BJ (cell line): Measurements from ENCODE around the gene CALHM4. TPM values are rescaled to one million over a fixed set of nuclear protein-coding genes. Genes with fewer than 3 reads are reported as not detected.
"Not testable (repeated sequence)": the region's sequence is repeated elsewhere in the genome, so short reads cannot be mapped to it uniquely, and the experiment has no call there.

Experiments used
- CTCF ChIA-PET: fragments of 350-600 bp; formaldehyde crosslinking; extraction: SDS; loops from one replicate; lab custom pipeline; 2021; ENCODE audit warnings: antibody characterized with exemption, inconsistent platforms; lab: Yijun Ruan, JAX
- POLR2A ChIA-PET: fragments of 300-600 bp; sonication (Branson Sonifier 250); formaldehyde crosslinking; extraction: SDS; loops from one replicate; lab custom pipeline; 2021; ENCODE audit warnings: antibody characterized with exemption; lab: Charles Lee
- DNase-seq: peaks from one replicate; pipeline ENCODE4 v3.0.0-alpha.2; 2011; ENCODE audit warnings: low read depth
- H3K27me3 ChIP-seq: 2 replicates; pipeline ENCODE4 v1.6.0; 2011; ENCODE audit warnings: low read length; ENCODE audit not compliant: control insufficient read depth, insufficient read depth
- H3K36me3 ChIP-seq: 2 replicates; pipeline ENCODE4 v1.5.1; 2011; ENCODE audit warnings: low read length; ENCODE audit not compliant: control insufficient read depth, insufficient read depth
- H3K4me3 ChIP-seq: 2 replicates; pipeline ENCODE4 v1.5.1; 2011; ENCODE audit warnings: low read depth, mild to moderate bottlenecking, control low read depth, low read length
- CTCF ChIP-seq: IDR thresholded peaks from 2 replicates; pipeline ENCODE4 v1.5.1; 2011; ENCODE audit warnings: low read depth, mild to moderate bottlenecking, control low read depth, inconsistent platforms, low read length, moderate library complexity; ENCODE audit not compliant: insufficient read depth
- polyA plus RNA-seq: library from polyadenylated mRNA; depleted of rRNA; stranded (reverse); fragments of >200 nt; gene quantifications from 2 replicates; pipeline ENCODE4 v1.2.3, GENCODE V29; 2011; rRNA removed

Gene CALHM4
- polyA plus RNA-seq, 1 experiment: not detected

GRCh38 chr6:116595247-116595646, 41.7 kb downstream of the CALHM4 start:
- Histone ChIP-seq H3K27me3 (no peaks in the 10 kb centered on the region), H3K4me3 (no peak overlapping the region), H3K36me3 (peaks cover 3% of the 10 kb centered on the region)
- no peak for DNase-seq
- ChIA-PET POLR2A (no interaction called here), CTCF (no interaction called here)
- no peak for TF ChIP-seq CTCF

GRCh38 chr6:116596815-116597214, 43.3 kb downstream of the CALHM4 start:
- Histone ChIP-seq H3K27me3 (no peaks in the 10 kb centered on the region), H3K4me3 (no peak overlapping the region), H3K36me3 (no peaks in the 10 kb centered on the region)
- CTCF ChIA-PET: no interaction called here
- TF ChIP-seq CTCF: no peak
- DNase-seq: no peak
- POLR2A ChIA-PET: no interaction called here

GRCh38 chr6:116603916-116604315, 50.4 kb downstream of the CALHM4 start:
- H3K27me3 ChIP-seq, CTCF ChIA-PET, POLR2A ChIA-PET, H3K36me3 ChIP-seq, DNase-seq, H3K4me3 ChIP-seq: not testable (repeated sequence)

- DNase-seq, H3K4me3 ChIP-seq, CTCF ChIA-PET, H3K36me3 ChIP-seq, POLR2A ChIA-PET, H3K27me3 ChIP-seq: not testable (repeated sequence)
Measured at GRCh38 chr6:116604868-116605267, 51.3 kb downstream of the CALHM4 start.

- ChIA-PET CTCF (interaction anchor here (0.7 kb wide), 1 partner anchor 10 kb away, joined by 3 read pairs; the partner anchor contains the start of gene RSPH4A), POLR2A (no interaction called here)
Measured at GRCh38 chr6:116605935-116606334, 52.4 kb downstream of the CALHM4 start.

More at GRCh38 chr6:116605935-116606334, 52.4 kb downstream of the CALHM4 start:
- no peak overlapping the region for H3K4me3 ChIP-seq
- no peak for TF ChIP-seq CTCF
- no peak for DNase-seq
- no peaks in the 10 kb centered on the region for H3K27me3 ChIP-seq
- H3K36me3 ChIP-seq: no peaks in the 10 kb centered on the region

Other genes starting within 250 kb of the CALHM4 start
- 82.1 and 109 TPM in 2 replicates for gene DSE, start 182.8 kb upstream of the CALHM4 start, polyA plus RNA-seq
- gene CALHM6, start 92.4 kb upstream of the CALHM4 start, polyA plus RNA-seq: 0.75 and 0.78 TPM in 2 replicates
- 4.4 and 6.6 TPM in 2 replicates for gene CALHM5, start 42.1 kb upstream of the CALHM4 start, polyA plus RNA-seq
- gene TRAPPC3L, start 8.1 kb upstream of the CALHM4 start, polyA plus RNA-seq: 0.04 and 0.17 TPM in 2 replicates
- gene RWDD1, start 17.8 kb downstream of the CALHM4 start, polyA plus RNA-seq: 22.5 and 44.3 TPM in 2 replicates
- gene RSPH4A, start 62.7 kb downstream of the CALHM4 start, polyA plus RNA-seq: 0.09 and 0.13 TPM in 2 replicates
- gene ZUP1, start 115.0 kb downstream of the CALHM4 start, polyA plus RNA-seq: 4.4 and 6.3 TPM in 2 replicates
- gene KPNA5, start 127.5 kb downstream of the CALHM4 start, polyA plus RNA-seq: 1.6 and 4.4 TPM in 2 replicates
- 6.4 and 9.9 TPM in 2 replicates for gene FAM162B, start 212.0 kb downstream of the CALHM4 start, polyA plus RNA-seq